ENCODE measurements around the gene STAMBPL1. TPM values are rescaled to one million over a fixed set of nuclear protein-coding genes. Genes with fewer than 3 reads are reported as not detected.

Gene STAMBPL1
- total RNA-seq, 1 donor from 2014 or later, result 4.1 TPM

GRCh38 chr10:88908194-88908593 lies 28.1 kb downstream of the STAMBPL1 start:
- Mint-ChIP-seq H3K4me3 (no peak overlapping the region), H3K27me3 (ENCODE audit: low read depth) (no peaks in the 10 kb centered on the region), H3K36me3 (ENCODE audit: low read depth) (no peaks in the 10 kb centered on the region), H3K27ac (ENCODE audit: unreplicated experiment) (no peak overlapping the region), H3K4me1 (peaks cover 9% of the 10 kb centered on the region), H3K9me3 (no peaks in the 10 kb centered on the region)
- no peak for TF ChIP-seq CTCF (conservative IDR thresholded peaks at IDR 0.05)
- DNase-seq (ENCODE audit: low read depth, low spot score), result no peak

GRCh38 chr10:88911116-88911515 lies 31.1 kb downstream of the STAMBPL1 start:
- Mint-ChIP-seq H3K9me3 (no peaks in the 10 kb centered on the region), H3K4me1 (peaks cover 23% of the 10 kb centered on the region), H3K4me3 (no peak overlapping the region), H3K27ac (ENCODE audit: unreplicated experiment) (no peak overlapping the region), H3K27me3 (ENCODE audit: low read depth) (no peaks in the 10 kb centered on the region), H3K36me3 (ENCODE audit: low read depth) (no peaks in the 10 kb centered on the region)
- DNase-seq (ENCODE audit: low read depth, low spot score), result no peak
- TF ChIP-seq CTCF (conservative IDR thresholded peaks at IDR 0.05), result no peak

- Mint-ChIP-seq H3K4me1 (peaks cover 23% of the 10 kb centered on the region), H3K36me3 (ENCODE audit: low read depth) (no peaks in the 10 kb centered on the region)
- TF ChIP-seq CTCF (conservative IDR thresholded peaks at IDR 0.05), result no peak
Observed at GRCh38 chr10:88911851-88912250, 31.8 kb downstream of the STAMBPL1 start.

GRCh38 chr10:88913127-88913526 lies 33.1 kb downstream of the STAMBPL1 start:
- Mint-ChIP-seq H3K4me1 (peaks cover 23% of the 10 kb centered on the region), H3K27ac (ENCODE audit: unreplicated experiment) (no peak overlapping the region), H3K36me3 (ENCODE audit: low read depth) (no peaks in the 10 kb centered on the region), H3K9me3 (no peaks in the 10 kb centered on the region), H3K4me3 (no peak overlapping the region), H3K27me3 (ENCODE audit: low read depth) (no peaks in the 10 kb centered on the region)
- no peak for TF ChIP-seq CTCF (conservative IDR thresholded peaks at IDR 0.05)
- DNase-seq (ENCODE audit: low read depth, low spot score), result no peak

More at GRCh38 chr10:88911851-88912250, 31.8 kb downstream of the STAMBPL1 start:
- Mint-ChIP-seq H3K27me3 (ENCODE audit: low read depth) (no peaks in the 10 kb centered on the region), H3K4me3 (no peak overlapping the region), H3K27ac (ENCODE audit: unreplicated experiment) (no peak overlapping the region), H3K9me3 (no peaks in the 10 kb centered on the region)
- no peak for DNase-seq (ENCODE audit: low read depth, low spot score)

- H3K4me1 Mint-ChIP-seq, result peaks cover 23% of the 10 kb centered on the region
Observed at GRCh38 chr10:88913788-88914187, 33.7 kb downstream of the STAMBPL1 start.

More at GRCh38 chr10:88913788-88914187, 33.7 kb downstream of the STAMBPL1 start:
- H3K27ac Mint-ChIP-seq (ENCODE audit: unreplicated experiment), result no peak overlapping the region
- H3K27me3 Mint-ChIP-seq (ENCODE audit: low read depth), result no peaks in the 10 kb centered on the region
- no peak overlapping the region for H3K4me3 Mint-ChIP-seq
- TF ChIP-seq CTCF (conservative IDR thresholded peaks at IDR 0.05), result no peak
- no peaks in the 10 kb centered on the region for H3K9me3 Mint-ChIP-seq
- no peaks in the 10 kb centered on the region for H3K36me3 Mint-ChIP-seq (ENCODE audit: low read depth)
- no peak for DNase-seq (ENCODE audit: low read depth, low spot score)
